22Rv1 (cell line): ENCODE data around the gene SCG3.

Experiments used
- CTCF ChIP-seq: fragments of 450-650 bp; IDR thresholded peaks from 2 replicates; pipeline ENCODE4 v1.5.1; 2017; ENCODE audit warnings: mild to moderate bottlenecking
- ZFX ChIP-seq: fragments of 450-650 bp; IDR thresholded peaks from 2 replicates; pipeline ENCODE4 v1.6.1; 2017; ENCODE audit warnings: antibody characterized with exemption, borderline replicate concordance

DNA sequence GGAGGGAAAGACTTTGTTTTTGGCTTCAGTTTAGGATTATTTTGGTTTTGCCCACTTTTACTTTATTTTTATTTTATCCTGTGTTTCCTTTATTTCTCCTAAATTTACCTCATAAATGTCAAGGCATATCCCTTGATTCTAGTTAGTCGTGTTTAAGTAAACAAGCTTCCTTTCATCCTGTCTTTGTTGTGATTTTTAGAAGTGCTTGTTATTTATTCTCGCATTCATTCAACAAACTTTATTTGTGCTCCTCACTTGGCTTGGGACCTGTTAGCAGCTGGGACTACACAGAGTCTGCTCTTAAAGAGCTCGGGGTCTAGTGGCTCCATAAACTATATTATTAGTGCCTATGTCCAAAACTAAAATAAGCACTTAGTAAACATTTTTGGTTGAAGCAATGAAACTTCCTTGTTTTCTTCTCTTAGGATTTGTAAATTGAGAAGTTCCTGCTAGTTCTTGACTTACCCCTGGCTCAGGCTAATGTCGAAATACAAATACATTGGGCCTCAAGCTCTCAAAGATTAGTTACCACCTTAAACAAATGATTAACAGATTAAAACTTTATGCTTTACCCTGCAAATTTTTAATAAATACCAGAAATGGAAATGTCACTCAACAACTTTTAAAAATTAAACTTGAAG lies 39.7 kb upstream of the SCG3 start:
- TF ChIP-seq CTCF: no peak
- TF ChIP-seq ZFX: no peak
